Stimulated activated CD8-positive, alpha-beta memory T cell treated with anti-CD3 and anti-CD28 coated beads, Interleukin-4, amount 100 ng/mL, for 24 hours (primary cell): ENCODE data around the gene LRRN3.
"Not testable (repeated sequence)": the region's sequence is repeated elsewhere in the genome, so short reads cannot be mapped to it uniquely, and the experiment has no call there.

Source experiments
- DNase-seq: peaks from one replicate; pipeline ENCODE4 v3.0.0-alpha.2; 2020; ENCODE audit warnings: low read depth

LRRN3 gene

GRCh38 chr7:111090846-111091245 lies at the start of gene LRRN3:
LRRN3 (plus strand) TSS chr7:111091127; CDS start chr7:111122773, 31,646 bp downstream.
- DNase-seq = peak; percentile 10

DNA sequence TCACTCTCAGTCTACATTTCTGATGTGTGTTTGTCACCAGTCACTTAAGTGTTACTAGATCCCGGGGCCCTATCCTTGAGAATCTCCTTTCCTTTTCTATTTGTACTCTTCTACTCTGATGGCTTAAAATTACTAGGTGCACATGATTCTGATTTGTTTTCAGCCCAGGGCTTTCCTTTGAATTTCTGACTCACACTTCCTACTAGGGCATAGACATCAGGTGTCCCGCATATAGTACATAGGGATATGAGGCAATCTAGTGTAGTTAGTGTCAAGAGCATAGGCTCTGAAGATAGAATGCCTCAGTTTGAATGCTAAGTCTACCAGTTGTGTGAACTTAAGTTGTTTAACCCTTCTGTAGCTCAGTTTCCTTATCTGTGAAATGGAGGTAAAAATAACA lies 49.4 kb upstream of the LRRN3 start:
- no peak for DNase-seq

GRCh38 chr7:111042842-111043241 lies 48.1 kb upstream of the LRRN3 start:
- no peak for DNase-seq

DNA sequence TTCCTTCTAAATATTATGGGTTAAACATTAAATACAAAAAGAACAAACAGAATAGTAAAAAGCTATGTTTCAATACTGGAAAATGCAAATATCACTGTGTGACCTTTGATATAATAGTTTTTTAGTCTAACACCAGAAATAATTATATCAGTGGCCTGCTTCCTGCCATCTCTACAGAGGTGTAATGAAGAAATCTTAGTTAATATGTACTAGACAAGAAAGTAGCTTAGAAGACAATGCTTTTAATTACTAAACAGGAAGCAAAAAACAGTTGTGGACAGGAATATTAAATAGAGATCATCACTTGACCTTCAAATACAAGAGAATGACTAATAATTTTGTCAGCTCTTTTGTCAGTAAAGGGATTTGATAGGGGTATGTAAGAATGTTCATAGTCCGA lies 47.4 kb upstream of the LRRN3 start:
- DNase-seq = no peak

GRCh38 chr7:111045449-111045848 lies 45.5 kb upstream of the LRRN3 start:
- no peak for DNase-seq

DNA sequence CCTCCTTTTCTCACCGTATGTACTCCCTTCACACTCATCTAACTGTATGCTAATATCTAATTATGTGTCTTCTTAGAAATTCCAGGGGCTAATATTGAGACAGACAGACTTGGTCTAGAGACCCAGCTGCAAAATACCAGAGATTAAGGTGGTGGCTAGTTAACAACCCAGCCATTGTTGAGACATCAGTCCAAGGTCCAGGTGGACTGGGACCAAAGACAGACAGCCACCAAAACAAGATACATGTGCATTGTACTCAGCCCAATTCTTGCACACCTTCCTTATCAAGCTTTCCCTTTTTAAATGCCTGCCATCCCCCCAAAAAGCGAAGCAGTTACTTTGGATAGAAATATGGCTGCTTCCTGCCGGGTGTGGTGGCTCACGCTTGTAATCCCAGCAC lies 43.3 kb upstream of the LRRN3 start:
- no peak for DNase-seq

DNA sequence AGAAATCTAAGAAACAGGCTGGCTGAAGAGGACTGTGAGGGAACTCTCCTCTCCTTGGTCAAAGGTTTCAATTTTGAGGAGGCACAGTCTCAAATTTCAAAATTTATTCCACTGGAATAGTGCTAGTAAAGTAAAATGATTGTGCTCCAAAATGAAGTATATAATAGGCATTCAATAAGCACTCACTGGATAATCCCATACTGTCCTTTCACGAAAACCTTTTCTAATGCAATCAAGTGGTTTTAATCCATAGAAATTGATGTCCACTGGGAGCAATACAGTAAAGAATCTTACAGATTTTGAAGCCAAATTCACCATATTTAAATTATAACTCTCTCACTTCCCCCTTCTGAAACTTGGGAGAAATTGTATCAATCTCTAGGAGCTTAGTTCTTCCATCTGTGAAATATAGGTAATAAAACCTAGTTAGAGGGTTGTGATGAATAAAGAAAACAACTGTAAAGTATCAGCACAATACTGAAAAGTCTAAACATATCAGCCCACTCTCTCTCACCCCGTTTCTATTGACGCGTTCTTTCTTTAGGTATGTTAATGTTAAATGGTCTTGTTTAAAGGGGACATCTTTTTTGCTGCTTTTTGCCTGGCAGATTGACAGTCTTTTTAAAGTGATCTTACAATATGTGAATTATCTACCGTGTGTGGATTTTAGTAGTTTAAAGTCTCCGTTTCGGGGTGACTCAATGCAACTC lies 40.8 kb upstream of the LRRN3 start:
- DNase-seq = no peak

DNA sequence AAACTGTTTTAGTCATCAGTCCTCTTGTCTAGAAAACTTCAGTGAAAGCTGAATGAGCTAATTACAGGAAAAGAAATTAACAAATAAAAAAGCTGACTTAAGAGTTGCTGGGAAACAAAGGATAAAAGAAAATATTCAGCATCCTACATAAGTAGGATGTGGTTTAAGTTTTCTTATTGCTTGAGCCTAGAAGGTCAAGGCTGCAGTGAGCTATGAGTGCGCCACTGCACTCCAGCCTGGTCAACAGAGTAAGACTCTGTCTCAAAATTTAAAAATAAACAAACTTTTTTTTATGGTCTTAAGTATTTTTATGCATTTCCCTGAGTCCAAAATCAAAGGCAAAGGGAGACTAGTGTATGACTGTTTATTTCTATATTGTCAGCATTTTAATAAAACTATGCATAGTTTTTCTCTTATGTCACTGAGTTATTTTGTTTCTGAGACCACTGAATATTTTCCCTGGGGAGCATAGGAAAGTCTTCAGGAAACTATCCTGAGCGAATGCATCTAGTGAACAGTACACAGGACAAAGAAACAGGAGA lies 40.0 kb upstream of the LRRN3 start:
- no peak for DNase-seq

DNA sequence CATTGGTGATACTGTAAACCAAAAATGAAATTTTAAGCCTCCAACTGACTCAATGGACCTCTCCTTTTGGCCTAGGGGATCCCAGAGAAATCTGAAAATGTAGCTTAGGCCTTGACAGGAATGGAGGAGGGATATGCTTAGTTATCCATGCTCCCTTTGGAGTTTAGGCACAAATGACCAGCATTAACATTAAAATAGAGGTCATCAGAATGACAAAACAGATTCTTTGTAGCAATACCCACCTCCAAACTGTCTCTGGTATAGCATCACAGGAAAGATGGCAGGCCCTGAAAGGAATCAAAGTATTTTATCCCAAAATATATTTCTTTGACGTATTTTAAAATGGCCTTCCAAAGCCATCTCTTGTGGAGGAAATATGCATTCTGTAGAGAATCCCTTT lies 39.1 kb upstream of the LRRN3 start:
- DNase-seq = no peak

GRCh38 chr7:111053035-111053434 lies 37.9 kb upstream of the LRRN3 start:
- no peak for DNase-seq

GRCh38 chr7:111056371-111056770 lies 34.6 kb upstream of the LRRN3 start:
- no peak for DNase-seq

DNA sequence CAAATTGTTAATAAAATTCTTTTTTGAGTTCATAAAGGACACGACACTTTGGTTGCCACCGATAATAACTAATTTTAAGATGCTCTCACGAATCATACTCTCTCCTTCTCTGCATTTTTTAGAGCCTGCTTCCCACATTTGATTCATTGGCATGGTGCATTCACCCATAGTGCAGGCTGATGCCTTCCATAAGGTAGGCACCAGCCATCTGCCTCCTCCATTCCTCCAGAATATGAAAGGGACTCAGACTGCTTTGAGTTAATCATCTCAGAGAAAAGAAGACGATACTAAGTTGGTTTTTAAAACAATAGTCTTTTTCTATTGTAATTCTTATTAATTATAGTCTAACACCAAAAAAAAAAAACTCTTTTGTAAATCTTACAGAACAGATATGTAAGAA lies 33.9 kb upstream of the LRRN3 start:
- no peak for DNase-seq

GRCh38 chr7:111059833-111060232 lies 31.1 kb upstream of the LRRN3 start:
- no peak for DNase-seq

GRCh38 chr7:111063166-111063565 lies 27.8 kb upstream of the LRRN3 start:
- no peak for DNase-seq

DNA sequence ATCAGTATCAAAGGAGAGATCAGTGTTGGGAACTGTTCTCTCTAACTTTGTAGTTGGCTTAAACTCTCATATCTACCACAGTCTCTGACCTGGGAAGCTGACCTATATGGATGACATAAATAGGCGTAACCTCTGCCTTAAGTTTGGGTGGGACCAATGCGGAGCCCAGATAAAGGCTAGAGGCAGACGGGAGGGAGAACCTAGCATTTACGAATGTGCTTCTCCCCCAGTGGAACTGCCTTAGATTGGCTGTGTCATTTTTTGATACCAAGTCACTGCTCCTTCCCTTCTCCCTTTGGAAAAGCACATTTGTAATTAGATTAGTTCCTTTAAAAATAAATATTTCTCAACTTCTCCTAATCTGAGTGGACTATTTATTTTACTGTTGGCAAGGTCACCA lies 23.7 kb upstream of the LRRN3 start:
- DNase-seq = no peak

DNA sequence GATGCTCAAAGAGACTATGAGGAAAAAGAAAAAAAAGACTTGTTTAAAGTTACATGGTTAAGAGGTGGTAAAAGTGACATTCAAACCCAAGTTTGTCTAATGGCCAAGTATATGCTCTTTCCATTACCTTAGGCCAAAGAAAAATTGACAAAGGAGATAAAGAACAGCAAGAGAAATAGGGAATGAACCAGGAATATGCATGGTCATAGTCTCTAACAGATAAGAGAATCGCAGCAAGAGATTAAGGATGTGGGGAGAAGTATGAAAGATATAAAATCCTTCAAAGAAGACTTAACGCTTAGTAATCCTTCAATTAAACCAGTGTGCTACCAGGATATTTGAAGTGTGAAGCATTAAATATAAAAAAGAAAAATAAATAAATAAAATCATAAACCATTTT lies 23.2 kb upstream of the LRRN3 start:
- DNase-seq = no peak

DNA sequence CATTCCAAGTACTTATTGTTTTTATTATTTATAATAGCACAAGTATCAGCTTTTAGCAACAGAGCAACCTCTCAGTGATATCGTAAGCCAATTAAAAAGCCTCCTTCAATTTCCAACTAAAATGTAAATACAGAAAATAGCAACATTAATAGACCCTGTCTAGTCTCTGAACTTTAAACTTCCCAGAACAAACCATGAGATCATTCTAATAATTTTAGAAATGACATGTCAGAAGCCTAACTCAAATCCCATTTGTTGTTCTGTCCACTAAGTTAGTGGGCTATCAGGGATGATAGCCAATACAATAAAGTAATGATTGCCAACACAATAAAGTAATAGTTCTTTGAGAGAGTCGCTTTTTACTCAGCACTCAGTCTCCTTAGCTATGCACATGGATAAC lies 22.3 kb upstream of the LRRN3 start:
- DNase-seq = no peak

DNA sequence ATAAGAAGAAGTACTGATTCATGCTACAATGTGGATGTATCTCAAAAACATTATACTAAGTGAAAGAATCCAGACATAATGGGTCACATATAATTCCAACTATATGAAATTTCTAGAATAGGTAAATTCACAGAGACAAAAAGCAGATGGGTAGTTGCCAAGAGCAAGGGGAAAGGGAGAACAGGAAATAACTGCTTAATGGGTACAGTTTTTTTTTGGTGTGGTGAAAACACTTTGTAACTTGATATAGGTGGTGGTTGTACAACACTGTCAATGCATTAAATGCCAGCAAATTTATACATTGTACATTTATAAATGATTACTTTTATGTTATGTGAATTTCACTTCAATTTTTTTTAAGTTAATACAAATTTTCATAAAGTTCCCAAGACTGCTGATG lies 19.4 kb upstream of the LRRN3 start:
- no peak for DNase-seq

DNA sequence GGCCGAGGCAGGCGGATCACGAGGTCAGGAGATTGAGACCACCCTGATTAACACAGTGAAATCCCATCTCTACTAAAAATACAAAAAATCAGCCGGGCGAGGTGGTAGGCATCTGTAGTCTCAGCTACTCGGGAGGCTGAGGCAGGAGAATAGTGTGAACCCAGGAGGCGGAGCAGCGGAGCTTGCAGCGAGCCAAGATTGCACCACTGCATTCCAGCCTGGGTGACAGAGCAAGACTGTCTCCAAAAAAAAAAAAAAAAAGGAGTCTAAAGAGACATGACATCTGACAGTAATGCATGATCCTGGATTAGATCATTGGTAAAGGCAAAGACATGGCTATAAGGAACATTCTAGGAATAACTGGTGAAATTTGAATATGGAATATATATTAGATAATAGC lies 18.3 kb upstream of the LRRN3 start:
- DNase-seq = not testable (repeated sequence)

DNA sequence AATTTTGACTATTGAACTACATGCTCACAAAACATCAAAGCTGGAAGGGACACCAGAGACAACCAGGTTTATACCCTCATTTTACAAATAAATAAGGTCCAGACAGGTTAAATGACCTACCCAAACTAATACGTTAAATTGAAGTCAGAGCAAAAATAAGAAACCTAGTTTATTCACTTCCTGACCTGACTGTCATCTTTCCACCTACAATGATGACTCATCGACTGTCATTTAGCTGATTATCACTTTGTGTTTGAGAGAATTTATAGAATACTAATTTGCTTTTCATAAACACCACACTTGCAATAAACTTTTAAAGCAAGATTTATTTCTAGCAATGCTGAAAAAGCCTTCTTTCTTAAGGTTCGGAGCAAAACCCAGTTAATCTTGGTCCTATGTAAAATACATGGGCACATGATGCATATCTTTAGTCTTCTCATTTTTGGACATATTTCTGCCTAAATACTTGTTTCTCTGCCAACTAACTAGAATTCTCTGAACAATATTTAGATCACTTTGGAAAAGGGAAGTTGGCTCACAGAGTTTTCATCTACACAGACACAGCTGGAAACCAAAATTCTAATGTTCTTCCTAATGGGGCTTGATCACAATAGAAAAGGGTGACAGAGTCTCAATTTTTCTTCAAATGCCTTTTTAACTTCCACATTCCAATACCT lies 16.7 kb upstream of the LRRN3 start:
- no peak for DNase-seq

GRCh38 chr7:111074748-111075146 lies 16.2 kb upstream of the LRRN3 start:
- DNase-seq = no peak

GRCh38 chr7:111075498-111075897 lies 15.4 kb upstream of the LRRN3 start:
- DNase-seq = no peak

GRCh38 chr7:111076205-111076604 lies 14.7 kb upstream of the LRRN3 start:
- peak; percentile 18 for DNase-seq

GRCh38 chr7:111077001-111077400 lies 13.9 kb upstream of the LRRN3 start:
- no peak for DNase-seq
